ENCODE results near the gene NINJ2.

DNA sequence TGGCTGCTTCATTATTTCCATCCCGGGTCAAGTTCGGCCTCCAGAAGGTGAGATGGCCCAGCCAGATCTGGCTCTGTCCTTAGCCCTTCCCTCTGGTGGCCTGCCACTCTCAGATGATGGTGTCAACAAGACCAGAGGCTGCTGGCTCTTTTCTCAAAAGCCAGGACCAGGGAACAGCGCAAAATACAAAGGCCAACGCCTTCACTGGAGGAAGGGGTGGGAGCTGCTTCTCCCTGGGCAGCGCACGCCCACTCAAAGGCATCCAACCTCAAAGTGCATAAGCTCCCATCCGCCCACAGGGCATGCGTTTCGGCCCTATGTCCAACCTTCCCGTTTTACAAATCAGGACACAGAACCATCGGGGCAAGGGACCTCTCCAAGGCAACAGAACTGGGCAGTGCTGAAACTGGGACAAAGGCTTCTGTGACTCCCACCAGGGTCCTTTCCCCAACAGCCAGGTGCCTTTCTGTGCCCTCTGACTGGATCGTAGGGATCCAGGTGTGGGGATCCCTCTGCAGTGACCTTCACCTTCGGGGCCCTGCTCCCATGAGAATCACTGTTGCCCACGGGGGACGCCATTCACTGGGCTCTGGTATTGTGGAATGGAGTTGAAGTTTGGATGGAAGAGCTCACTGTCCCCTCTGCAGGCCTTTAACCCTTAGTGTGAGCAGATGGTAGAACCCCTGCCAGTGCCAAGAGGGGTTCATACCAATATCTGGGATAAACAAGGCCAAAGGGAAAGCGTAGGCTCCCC lies 76.8 kb downstream of the NINJ2 start:
- TF ChIP-seq, protein P1, sequence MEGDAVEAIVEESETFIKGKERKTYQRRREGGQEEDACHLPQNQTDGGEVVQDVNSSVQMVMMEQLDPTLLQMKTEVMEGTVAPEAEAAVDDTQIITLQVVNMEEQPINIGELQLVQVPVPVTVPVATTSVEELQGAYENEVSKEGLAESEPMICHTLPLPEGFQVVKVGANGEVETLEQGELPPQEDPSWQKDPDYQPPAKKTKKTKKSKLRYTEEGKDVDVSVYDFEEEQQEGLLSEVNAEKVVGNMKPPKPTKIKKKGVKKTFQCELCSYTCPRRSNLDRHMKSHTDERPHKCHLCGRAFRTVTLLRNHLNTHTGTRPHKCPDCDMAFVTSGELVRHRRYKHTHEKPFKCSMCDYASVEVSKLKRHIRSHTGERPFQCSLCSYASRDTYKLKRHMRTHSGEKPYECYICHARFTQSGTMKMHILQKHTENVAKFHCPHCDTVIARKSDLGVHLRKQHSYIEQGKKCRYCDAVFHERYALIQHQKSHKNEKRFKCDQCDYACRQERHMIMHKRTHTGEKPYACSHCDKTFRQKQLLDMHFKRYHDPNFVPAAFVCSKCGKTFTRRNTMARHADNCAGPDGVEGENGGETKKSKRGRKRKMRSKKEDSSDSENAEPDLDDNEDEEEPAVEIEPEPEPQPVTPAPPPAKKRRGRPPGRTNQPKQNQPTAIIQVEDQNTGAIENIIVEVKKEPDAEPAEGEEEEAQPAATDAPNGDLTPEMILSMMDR (IDR thresholded peaks at IDR 0.05): no peak
- TF ChIP-seq POLR2A (IDR thresholded peaks at IDR 0.05): no peak
